Measurements from ENCODE around the gene GMPPB.

- TF ChIP-seq CTCF (IDR thresholded peaks at IDR 0.05; ENCODE audit: insufficient read depth, low read length, poor library complexity, severe bottlenecking), result no peak
- TF ChIP-seq EZH2phosphoT487 (conservative IDR thresholded peaks at IDR 0.05; ENCODE audit: low read length), result no peak
Observed at GRCh38 chr3:49707113-49707480, 16.7 kb downstream of the GMPPB start.

Measured in SU-DHL-6 (cell line).